Thoracic aorta (tissue), 2 donors: Measurements from ENCODE around the gene SUMF1. TPM values are rescaled to one million over a fixed set of nuclear protein-coding genes. Genes with fewer than 3 reads are reported as not detected.

Source experiments
- ATAC-seq: fragments of 150-250 bp; one replicate; pipeline ENCODE4 v1.8.0; 2017; ENCODE audit warnings: low read depth; ENCODE audit not compliant: insufficient number of reproducible peaks, low FRiP score
- DNase-seq: peaks from one replicate; pipeline ENCODE4 v3.0.0-alpha.2; 2020; ENCODE audit warnings: low spot score
- H3K27ac ChIP-seq, 2 donors: fragments of 200-600 bp; sonication (generic); 1 replicate in 1 of 2; 2 replicates in 1 of 2; pipeline ENCODE4 v1.5.1; 2016; ENCODE audit warnings: mild to moderate bottlenecking in 2 of 2, moderate library complexity in 2 of 2
- H3K27me3 ChIP-seq: fragments of 200-600 bp; sonication (generic); replicated peaks from 2 replicates; pipeline ENCODE4 v1.6.0; 2016; ENCODE audit warnings: mild to moderate bottlenecking; ENCODE audit not compliant: insufficient read depth
- H3K36me3 ChIP-seq: fragments of 200-600 bp; sonication (generic); one replicate; pipeline ENCODE4 v1.5.1; 2016
- H3K4me1 ChIP-seq, 2 donors: fragments of 200-600 bp; sonication (generic); 1 replicate in 1 of 2; 2 replicates in 1 of 2; pipeline versions ENCODE4 v1.5.1 to v1.6.0; 2016; ENCODE audit warnings: low read depth in 2 of 2, mild to moderate bottlenecking in 1 of 2; ENCODE audit not compliant: control insufficient read depth in 1 of 2
- H3K4me3 ChIP-seq: fragments of 200-600 bp; sonication (generic); 2 replicates; pipeline ENCODE4 v1.5.1; 2016; ENCODE audit warnings: mild to moderate bottlenecking
- H3K9me3 ChIP-seq: fragments of 200-600 bp; sonication (generic); 2 replicates; pipeline ENCODE4 v1.5.1; 2016
- total RNA-seq, 2 donors: library from RNA; depleted of rRNA; stranded (reverse); fragments of >200 nt; gene quantifications; one replicate each; pipeline versions ENCODE4 v1.1.0 to v1.2.3, GENCODE V29; 2016
- TF ChIP-seq, protein P1 (sequence below): fragments of 200-600 bp; sonication (generic); IDR thresholded peaks from one replicate; pipeline ENCODE4 v1.5.1; 2019; ENCODE audit warnings: antibody characterized with exemption

Gene SUMF1
- total RNA-seq, 2 donors from 2014 or later = 35.0 to 63.5 TPM

DNA sequence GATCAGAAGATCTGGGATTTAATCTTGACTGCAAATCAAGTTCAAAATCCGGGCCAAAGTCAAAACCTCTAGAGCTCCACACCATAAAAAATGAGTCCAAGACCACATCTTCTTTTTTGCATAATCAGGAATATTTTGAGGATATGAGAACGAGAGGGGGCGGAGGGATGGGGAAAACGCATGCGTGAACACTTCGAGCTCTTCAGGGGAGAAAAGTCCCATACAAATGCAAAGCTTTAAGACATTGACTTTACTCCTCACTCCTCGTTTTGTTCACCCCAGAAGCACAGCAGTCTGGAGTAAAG is 68.2 kb downstream of the SUMF1 start:
- Histone ChIP-seq H3K36me3 (no peaks in the 10 kb centered on the region), H3K9me3 (no peaks in the 10 kb centered on the region), H3K4me1 (no peaks in the 10 kb centered on the region), H3K27me3 (no peaks in the 10 kb centered on the region), H3K4me3 (no peak overlapping the region), H3K27ac (no peak overlapping the region)
- ATAC-seq (no peak), DNase-seq (no peak)
- TF ChIP-seq, protein P1, sequence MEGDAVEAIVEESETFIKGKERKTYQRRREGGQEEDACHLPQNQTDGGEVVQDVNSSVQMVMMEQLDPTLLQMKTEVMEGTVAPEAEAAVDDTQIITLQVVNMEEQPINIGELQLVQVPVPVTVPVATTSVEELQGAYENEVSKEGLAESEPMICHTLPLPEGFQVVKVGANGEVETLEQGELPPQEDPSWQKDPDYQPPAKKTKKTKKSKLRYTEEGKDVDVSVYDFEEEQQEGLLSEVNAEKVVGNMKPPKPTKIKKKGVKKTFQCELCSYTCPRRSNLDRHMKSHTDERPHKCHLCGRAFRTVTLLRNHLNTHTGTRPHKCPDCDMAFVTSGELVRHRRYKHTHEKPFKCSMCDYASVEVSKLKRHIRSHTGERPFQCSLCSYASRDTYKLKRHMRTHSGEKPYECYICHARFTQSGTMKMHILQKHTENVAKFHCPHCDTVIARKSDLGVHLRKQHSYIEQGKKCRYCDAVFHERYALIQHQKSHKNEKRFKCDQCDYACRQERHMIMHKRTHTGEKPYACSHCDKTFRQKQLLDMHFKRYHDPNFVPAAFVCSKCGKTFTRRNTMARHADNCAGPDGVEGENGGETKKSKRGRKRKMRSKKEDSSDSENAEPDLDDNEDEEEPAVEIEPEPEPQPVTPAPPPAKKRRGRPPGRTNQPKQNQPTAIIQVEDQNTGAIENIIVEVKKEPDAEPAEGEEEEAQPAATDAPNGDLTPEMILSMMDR = no peak

DNA sequence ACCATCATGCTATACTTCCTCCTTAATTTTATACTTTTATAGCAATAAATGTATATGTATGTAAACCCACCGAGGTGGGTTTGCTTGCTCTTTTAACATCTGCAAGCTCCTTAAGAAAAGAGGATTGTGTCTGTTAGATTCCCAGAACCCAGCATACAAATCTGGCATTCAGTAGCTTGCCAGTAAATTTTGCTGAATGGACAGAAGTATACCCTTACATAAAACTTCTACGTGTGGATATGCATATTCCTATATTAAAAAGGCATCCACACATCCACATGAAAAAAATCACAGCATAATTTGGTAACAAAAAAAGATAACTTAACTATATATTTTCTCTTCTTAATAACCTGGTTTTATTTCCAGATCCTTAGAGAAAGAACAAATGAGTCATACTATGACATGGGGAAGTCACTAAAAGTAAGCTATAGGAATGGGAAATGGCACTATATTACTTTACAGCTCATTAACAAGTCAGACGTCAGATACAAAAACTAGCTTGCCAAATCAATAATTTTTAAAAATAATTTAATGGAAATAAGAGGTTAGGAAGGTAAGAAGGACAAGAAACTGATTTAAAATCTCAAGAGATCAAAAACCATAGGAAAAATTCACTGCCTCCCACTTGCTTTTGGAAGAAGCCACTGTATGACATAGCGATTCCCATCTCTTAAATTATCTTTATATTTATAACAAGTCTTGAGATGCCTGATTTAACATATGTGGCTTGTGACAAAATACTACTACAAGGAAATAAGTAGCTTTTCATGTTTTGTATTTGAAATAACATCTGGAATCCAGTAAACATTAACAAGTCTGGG is 68.7 kb downstream of the SUMF1 start:
- no peak for DNase-seq
- no peaks in the 10 kb centered on the region for H3K4me1 ChIP-seq
- no peak overlapping the region for H3K27ac ChIP-seq
- H3K27me3 ChIP-seq = no peaks in the 10 kb centered on the region
- no peak for ATAC-seq
- H3K9me3 ChIP-seq = no peaks in the 10 kb centered on the region
- H3K4me3 ChIP-seq = no peak overlapping the region
- no peaks in the 10 kb centered on the region for H3K36me3 ChIP-seq
- TF ChIP-seq, protein P1 = no peak

DNA sequence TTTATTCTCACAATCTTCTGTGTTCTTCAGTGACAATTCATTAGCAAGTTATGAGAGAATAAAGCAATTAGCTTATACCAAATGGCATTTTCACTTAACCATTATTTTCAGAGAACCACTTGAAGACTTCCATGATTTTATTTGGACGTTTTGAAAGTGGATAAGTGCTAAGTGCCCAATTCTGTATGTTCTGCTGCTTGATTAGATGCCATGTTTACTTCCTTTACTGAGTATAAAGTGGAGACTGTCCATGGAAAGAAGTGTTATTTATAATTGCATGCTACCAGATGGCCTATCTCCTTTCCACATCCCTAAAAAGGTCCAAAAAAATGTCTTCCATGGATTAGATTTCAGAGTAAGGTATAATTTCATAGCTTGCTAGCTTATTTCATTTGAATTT is 69.6 kb downstream of the SUMF1 start:
- Histone ChIP-seq H3K36me3 (no peaks in the 10 kb centered on the region), H3K27ac (no peak overlapping the region), H3K4me1 (no peaks in the 10 kb centered on the region), H3K4me3 (no peak overlapping the region), H3K9me3 (no peaks in the 10 kb centered on the region), H3K27me3 (no peaks in the 10 kb centered on the region)
- no peak for ATAC-seq
- TF ChIP-seq, protein P1 = no peak
- DNase-seq = no peak

DNA sequence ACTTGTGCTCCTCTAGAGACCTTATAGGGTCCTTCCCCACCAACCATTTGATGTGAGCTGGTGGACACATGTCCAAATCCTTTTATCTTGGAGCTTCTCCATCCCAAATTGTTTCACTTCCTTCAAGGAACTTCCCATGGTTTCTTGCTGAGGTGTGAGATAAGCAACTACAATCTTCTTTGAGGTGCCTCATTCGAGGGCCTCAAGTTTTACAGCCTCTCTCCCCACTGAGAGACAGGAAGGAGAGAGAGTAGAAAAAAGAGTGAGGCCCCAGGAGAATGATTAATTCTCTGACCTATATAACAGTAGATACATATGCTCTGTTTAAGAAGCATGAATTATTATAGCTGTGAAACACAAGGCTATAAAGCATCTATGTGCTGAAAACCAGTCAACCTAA is 70.5 kb downstream of the SUMF1 start:
- ATAC-seq = no peak
- Histone ChIP-seq H3K27me3 (no peaks in the 10 kb centered on the region), H3K4me3 (no peak overlapping the region), H3K4me1 (no peaks in the 10 kb centered on the region), H3K27ac (no peak overlapping the region), H3K9me3 (no peaks in the 10 kb centered on the region), H3K36me3 (no peaks in the 10 kb centered on the region)
- TF ChIP-seq, protein P1 = no peak
- DNase-seq = no peak

DNA sequence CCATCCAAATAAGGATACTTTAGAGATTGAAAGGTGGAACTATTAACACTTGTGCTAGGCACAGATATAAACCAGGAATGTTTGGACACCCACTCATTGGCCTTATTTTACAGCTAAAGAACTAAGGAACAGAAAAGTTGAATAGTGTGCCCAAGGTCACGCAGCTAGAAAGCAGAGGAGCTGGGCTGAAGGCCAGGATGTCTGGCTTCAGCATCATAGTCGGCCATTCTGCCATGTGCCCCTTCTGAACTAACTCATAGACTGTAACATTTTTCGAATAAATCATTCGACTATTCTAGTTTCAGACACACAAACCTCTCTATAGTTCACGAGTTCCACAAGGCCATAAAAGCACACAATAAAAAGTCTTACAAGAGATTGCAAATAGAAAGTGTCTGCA is 71.1 kb downstream of the SUMF1 start:
- ATAC-seq = no peak
- Histone ChIP-seq H3K9me3 (no peaks in the 10 kb centered on the region), H3K27ac (no peak overlapping the region), H3K27me3 (no peaks in the 10 kb centered on the region), H3K36me3 (no peaks in the 10 kb centered on the region), H3K4me1 (no peaks in the 10 kb centered on the region), H3K4me3 (no peak overlapping the region)
- no peak for DNase-seq
- TF ChIP-seq, protein P1 = no peak
